Suprapubic skin (tissue), 4 donors: Measurements from ENCODE around the gene SPIRE1. TPM values are rescaled to one million over a fixed set of nuclear protein-coding genes. Genes with fewer than 3 reads are reported as not detected.

Experiments
- DNase-seq, 2 donors: peaks; one replicate each; pipeline ENCODE4 v3.0.0-alpha.2; 2019; ENCODE audit warnings: low spot score in 2 of 2
- H3K27ac ChIP-seq: fragments of 200-600 bp; sonication (generic); one replicate; pipeline ENCODE4 v1.5.1; 2019
- H3K27me3 ChIP-seq: fragments of 200-600 bp; sonication (generic); one replicate; pipeline ENCODE4 v1.5.1; 2019
- H3K36me3 ChIP-seq: fragments of 200-600 bp; sonication (generic); one replicate; pipeline ENCODE4 v1.5.1; 2019
- H3K4me1 ChIP-seq: fragments of 200-600 bp; sonication (generic); one replicate; pipeline ENCODE4 v1.5.1; 2019
- H3K4me3 ChIP-seq: fragments of 200-600 bp; sonication (generic); one replicate; pipeline ENCODE4 v1.5.1; 2019; ENCODE audit warnings: mild to moderate bottlenecking
- H3K9me3 ChIP-seq: fragments of 200-600 bp; sonication (generic); one replicate; pipeline ENCODE4 v1.5.1; 2019
- EP300 ChIP-seq: sonication (generic); formaldehyde crosslinking; IDR thresholded peaks from one replicate; pipeline ENCODE4 v1.6.1; 2017; ENCODE audit warnings: antibody characterized with exemption
- POLR2A ChIP-seq, 2 donors: fragments of 450-650 bp; IDR thresholded peaks; one replicate each; pipeline ENCODE4 v1.6.1; 2017; ENCODE audit warnings: antibody characterized with exemption in 2 of 2, mild to moderate bottlenecking in 2 of 2, moderate library complexity in 2 of 2
- POLR2AphosphoS5 ChIP-seq, 3 donors: sonication (generic); formaldehyde crosslinking; IDR thresholded peaks; one replicate each; pipeline ENCODE4 v1.6.1; 2017; ENCODE audit warnings: antibody characterized with exemption in 3 of 3
- WGBS: methylation state at CpG from one replicate; pipeline ENCODE4 v1.1.5; 2018; 5-methylcytosine and 5-hydroxymethylcytosine counted together
- total RNA-seq, 4 donors: library from RNA; depleted of rRNA; stranded (reverse); fragments of >200 nt; gene quantifications; one replicate each; pipeline ENCODE4 v1.1.0, GENCODE V29; 2016
- TF ChIP-seq, protein P1 (sequence below), 2 donors: fragments of 200-600 bp in 1 of 2; fragments of 450-650 bp in 1 of 2; sonication (generic) in 1 of 2; IDR thresholded peaks; one replicate each; pipeline ENCODE4 v1.5.1; 2016 to 2019; ENCODE audit warnings: antibody characterized with exemption in 2 of 2, mild to moderate bottlenecking in 1 of 2, moderate library complexity in 1 of 2

SPIRE1 gene
- total RNA-seq, 4 donors from 2014 or later = 21.7 to 42.8 (median 25.2) TPM

- no peaks in the 10 kb centered on the region for H3K9me3 ChIP-seq
- DNase-seq = no peak
- H3K36me3 ChIP-seq = no peaks in the 10 kb centered on the region
- H3K4me1 ChIP-seq = peaks cover 6% of the 10 kb centered on the region
- whole genome bisulfite sequencing = 31% methylated on average over 7 of the region's 7 CpGs
- peak overlapping the region; percentile 5 for H3K27ac ChIP-seq
- TF ChIP-seq, protein P1, sequence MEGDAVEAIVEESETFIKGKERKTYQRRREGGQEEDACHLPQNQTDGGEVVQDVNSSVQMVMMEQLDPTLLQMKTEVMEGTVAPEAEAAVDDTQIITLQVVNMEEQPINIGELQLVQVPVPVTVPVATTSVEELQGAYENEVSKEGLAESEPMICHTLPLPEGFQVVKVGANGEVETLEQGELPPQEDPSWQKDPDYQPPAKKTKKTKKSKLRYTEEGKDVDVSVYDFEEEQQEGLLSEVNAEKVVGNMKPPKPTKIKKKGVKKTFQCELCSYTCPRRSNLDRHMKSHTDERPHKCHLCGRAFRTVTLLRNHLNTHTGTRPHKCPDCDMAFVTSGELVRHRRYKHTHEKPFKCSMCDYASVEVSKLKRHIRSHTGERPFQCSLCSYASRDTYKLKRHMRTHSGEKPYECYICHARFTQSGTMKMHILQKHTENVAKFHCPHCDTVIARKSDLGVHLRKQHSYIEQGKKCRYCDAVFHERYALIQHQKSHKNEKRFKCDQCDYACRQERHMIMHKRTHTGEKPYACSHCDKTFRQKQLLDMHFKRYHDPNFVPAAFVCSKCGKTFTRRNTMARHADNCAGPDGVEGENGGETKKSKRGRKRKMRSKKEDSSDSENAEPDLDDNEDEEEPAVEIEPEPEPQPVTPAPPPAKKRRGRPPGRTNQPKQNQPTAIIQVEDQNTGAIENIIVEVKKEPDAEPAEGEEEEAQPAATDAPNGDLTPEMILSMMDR (IDR thresholded peaks at IDR 0.05) = no peak
- no peak for TF ChIP-seq EP300
- no peak for TF ChIP-seq POLR2AphosphoS5 (IDR thresholded peaks at IDR 0.05)
- TF ChIP-seq POLR2A (IDR thresholded peaks at IDR 0.05) = no peak
- no peak overlapping the region for H3K4me3 ChIP-seq
- no peaks in the 10 kb centered on the region for H3K27me3 ChIP-seq
These were observed 187.4 kb downstream of the SPIRE1 start for GRCh38 chr18:12470382-12471075.

- H3K9me3 ChIP-seq = no peaks in the 10 kb centered on the region
- DNase-seq = no peak
- WGBS = 95% methylated on average over 4 of the region's 4 CpGs
- H3K4me3 ChIP-seq = no peak overlapping the region
- H3K27me3 ChIP-seq = no peaks in the 10 kb centered on the region
- peaks cover 6% of the 10 kb centered on the region for H3K4me1 ChIP-seq
- no peak overlapping the region for H3K27ac ChIP-seq
- TF ChIP-seq POLR2A (IDR thresholded peaks at IDR 0.05) = no peak
- TF ChIP-seq POLR2AphosphoS5 (IDR thresholded peaks at IDR 0.05) = no peak
- no peak for TF ChIP-seq EP300
- TF ChIP-seq, protein P1 (IDR thresholded peaks at IDR 0.05) = no peak
- peaks cover 6% of the 10 kb centered on the region for H3K36me3 ChIP-seq
These were observed 189.5 kb downstream of the SPIRE1 start for GRCh38 chr18:12468445-12468844.

GRCh38 chr18:12464731-12465130 is 193.2 kb downstream of the SPIRE1 start:
- H3K4me3 ChIP-seq = no peak overlapping the region
- WGBS = 95% methylated on average over 9 of the region's 9 CpGs
- DNase-seq = no peak
- H3K9me3 ChIP-seq = no peaks in the 10 kb centered on the region
- H3K36me3 ChIP-seq = peaks cover 19% of the 10 kb centered on the region
- no peaks in the 10 kb centered on the region for H3K4me1 ChIP-seq
- no peak overlapping the region for H3K27ac ChIP-seq
- H3K27me3 ChIP-seq = no peaks in the 10 kb centered on the region
- TF ChIP-seq, protein P1 (IDR thresholded peaks at IDR 0.05) = no peak
- no peak for TF ChIP-seq POLR2AphosphoS5 (IDR thresholded peaks at IDR 0.05)
- TF ChIP-seq POLR2A (IDR thresholded peaks at IDR 0.05) = no peak
- TF ChIP-seq EP300 = no peak

GRCh38 chr18:12463191-12463590 is 194.7 kb downstream of the SPIRE1 start:
- H3K36me3 ChIP-seq = peaks cover 23% of the 10 kb centered on the region
- H3K27ac ChIP-seq = no peak overlapping the region

DNA sequence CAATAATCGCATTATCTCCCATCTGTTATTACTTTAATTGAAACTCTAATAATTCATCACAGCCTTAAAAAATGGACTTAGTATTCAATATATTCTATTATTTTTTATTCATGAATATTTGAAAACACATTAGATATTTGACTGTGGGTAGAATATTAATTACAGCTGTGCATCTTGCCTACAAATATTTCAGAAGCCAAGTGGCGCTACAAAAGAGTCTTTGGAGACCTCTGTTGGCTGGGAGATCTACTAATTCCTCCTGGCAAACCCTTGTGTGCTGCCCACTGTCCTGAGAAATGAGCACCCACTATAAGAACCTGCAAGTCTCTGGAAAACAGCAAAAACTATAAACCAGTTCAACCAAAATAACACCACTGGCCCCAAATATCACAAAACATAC is 195.7 kb downstream of the SPIRE1 start:
- WGBS = 84% methylated on average over 2 of the region's 2 CpGs
- DNase-seq = no peak
- Histone ChIP-seq H3K27me3 (no peaks in the 10 kb centered on the region), H3K4me1 (no peaks in the 10 kb centered on the region), H3K27ac (no peak overlapping the region), H3K36me3 (peaks cover 23% of the 10 kb centered on the region), H3K9me3 (no peaks in the 10 kb centered on the region), H3K4me3 (no peak overlapping the region)
- TF ChIP-seq, protein P1 (IDR thresholded peaks at IDR 0.05) = no peak
- TF ChIP-seq EP300 (no peak), POLR2AphosphoS5 (IDR thresholded peaks at IDR 0.05) (no peak), POLR2A (IDR thresholded peaks at IDR 0.05) (no peak)

More at GRCh38 chr18:12463191-12463590, 194.7 kb downstream of the SPIRE1 start:
- TF ChIP-seq POLR2AphosphoS5 (IDR thresholded peaks at IDR 0.05) (no peak), EP300 (no peak), POLR2A (IDR thresholded peaks at IDR 0.05) (no peak)
- TF ChIP-seq, protein P1 (IDR thresholded peaks at IDR 0.05) = no peak
- WGBS = 68% methylated on average over 7 of the region's 7 CpGs
- no peaks in the 10 kb centered on the region for H3K9me3 ChIP-seq
- no peaks in the 10 kb centered on the region for H3K27me3 ChIP-seq
- no peaks in the 10 kb centered on the region for H3K4me1 ChIP-seq
- DNase-seq = no peak
- no peak overlapping the region for H3K4me3 ChIP-seq
